ENCODE results near the gene CCDC24.

The CCDC24 gene

DNA sequence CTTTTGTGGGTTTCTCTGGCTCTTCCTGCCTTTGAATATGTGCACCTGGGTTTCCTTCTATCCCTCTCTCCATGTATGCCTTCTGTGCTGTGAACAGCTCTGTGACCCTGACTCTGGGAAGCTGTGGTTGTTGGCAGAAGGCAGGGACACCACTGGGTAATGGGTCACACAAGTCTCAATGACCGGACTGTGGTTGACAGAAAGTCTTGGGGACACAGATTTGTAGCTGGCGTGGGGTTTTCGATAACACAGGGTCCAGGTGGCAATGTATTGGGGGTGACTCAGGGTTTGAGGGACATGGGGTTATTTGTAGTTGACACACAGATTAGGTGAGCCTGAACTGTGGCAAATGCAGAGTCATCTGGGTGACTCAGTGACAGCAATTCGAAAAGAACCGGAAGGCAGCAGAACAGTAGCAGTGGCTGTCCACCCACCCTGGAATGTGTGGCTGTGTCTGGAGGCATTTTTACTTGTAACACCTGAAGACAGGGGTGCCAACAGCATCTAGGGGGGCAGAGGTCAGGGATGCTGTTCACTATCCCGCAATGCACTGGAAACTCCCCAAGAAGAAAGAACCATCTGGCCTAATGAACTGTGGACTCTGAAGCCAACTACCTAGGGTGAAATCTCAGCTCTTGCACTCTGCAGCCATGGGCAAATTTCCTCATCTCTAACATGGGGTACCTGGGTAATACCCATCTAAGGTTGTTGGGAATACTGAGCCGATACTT is 52.8 kb downstream of the CCDC24 start:
- DNase-seq = no peak

DNA sequence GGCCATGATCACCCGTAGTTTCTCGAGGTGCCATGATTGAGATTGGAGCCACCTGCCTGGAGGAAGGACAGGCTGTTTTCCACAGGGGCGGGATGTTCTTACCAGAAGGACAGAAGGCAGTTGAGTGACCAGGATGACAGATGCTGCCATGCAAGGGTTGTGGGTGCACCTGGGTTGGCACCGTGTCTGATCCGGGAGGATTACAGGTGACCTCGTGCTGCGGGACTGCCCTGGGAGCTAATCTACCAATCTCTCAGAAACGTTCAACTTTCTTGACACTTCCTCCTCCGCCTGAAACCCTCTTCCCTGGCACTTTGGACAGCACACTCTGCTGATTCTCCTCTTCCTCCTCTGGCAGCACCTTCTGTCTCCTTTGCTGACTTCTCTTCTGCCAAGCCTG is 53.7 kb downstream of the CCDC24 start:
- DNase-seq = no peak
